ENCODE measurements around the gene NSMCE1.
"Not testable (repeated sequence)": the region's sequence is repeated elsewhere in the genome, so short reads cannot be mapped to it uniquely, and the experiment has no call there.

The NSMCE1 gene

DNA sequence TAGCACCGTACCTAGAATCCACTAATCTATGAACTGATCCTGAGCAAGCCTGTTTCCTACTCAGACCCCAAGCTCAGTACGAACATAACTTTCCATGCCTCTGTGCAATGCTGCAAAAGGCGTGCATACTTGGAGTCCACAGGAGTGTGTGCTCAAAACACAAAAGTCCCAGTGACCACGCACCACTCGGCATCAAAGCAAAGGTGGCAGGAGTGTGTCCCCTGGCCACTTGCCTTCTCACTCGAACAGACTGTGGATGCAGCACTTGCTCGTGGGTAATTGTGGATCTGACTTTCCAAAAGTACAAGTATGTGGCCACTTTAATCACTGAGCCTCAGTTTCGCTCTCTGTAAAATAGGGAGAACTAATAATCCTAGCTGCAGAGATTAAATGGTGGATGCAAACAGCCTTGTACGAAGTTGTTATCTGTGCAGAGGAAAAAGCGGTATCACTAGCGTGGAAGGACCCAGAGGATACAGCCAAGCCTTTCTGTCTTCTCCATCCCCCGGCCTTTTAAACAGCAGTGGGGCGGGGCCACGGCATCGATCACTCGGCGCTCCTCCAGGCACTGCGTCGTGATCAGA is 65.6 kb downstream of the NSMCE1 start:
- TF ChIP-seq, protein P1, sequence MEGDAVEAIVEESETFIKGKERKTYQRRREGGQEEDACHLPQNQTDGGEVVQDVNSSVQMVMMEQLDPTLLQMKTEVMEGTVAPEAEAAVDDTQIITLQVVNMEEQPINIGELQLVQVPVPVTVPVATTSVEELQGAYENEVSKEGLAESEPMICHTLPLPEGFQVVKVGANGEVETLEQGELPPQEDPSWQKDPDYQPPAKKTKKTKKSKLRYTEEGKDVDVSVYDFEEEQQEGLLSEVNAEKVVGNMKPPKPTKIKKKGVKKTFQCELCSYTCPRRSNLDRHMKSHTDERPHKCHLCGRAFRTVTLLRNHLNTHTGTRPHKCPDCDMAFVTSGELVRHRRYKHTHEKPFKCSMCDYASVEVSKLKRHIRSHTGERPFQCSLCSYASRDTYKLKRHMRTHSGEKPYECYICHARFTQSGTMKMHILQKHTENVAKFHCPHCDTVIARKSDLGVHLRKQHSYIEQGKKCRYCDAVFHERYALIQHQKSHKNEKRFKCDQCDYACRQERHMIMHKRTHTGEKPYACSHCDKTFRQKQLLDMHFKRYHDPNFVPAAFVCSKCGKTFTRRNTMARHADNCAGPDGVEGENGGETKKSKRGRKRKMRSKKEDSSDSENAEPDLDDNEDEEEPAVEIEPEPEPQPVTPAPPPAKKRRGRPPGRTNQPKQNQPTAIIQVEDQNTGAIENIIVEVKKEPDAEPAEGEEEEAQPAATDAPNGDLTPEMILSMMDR (conservative IDR thresholded peaks at IDR 0.05; ENCODE audit: control insufficient read depth, insufficient read depth, low read depth, low read length), result no peak
- peak; percentile 89 for DNase-seq (ENCODE audit: low read depth)
- peak overlapping the region; percentile 87 for H3K4me3 ChIP-seq (ENCODE audit: control insufficient read depth, low read depth, low read length)

DNA sequence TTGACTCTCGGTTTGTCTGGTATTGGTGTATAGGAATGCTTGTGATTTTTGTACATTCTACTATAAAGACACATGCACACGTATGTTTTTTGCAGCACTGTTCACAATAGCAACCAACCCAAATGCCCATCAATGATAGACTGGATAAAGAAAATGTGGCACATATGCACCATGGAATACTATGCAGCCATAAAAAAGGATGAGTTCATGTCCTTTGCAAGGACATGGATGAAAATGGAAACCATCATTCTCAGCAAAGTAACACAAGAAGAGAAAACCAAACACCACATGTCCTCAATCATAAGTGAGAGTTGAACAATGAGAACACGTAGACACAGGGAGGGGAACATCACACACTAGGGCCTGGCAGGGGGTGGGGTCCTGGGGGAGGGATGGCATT is 67.7 kb downstream of the NSMCE1 start:
- DNase-seq (ENCODE audit: low read depth); H3K4me3 ChIP-seq (ENCODE audit: control insufficient read depth, low read depth, low read length): not testable (repeated sequence)

DNA sequence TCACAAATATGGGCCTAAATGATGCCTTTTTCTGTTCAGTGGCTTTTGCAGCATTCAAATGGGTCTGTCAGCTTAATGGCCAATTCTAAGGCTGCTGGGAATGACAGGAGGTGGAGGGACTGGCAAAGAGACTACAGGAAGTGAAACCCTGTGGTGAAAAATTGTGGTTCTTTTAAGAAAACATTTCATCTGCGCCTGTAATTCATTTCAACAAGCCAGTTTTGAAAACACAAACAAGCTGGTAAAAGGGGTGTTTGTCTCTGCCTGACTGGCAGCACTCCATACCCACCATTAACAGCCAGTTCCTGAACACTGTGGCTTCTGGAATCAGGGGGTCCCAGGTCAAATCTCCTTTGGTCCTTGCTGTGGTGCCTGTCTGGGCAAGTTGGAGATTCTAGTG is 68.8 kb downstream of the NSMCE1 start:
- no peak overlapping the region for H3K4me3 ChIP-seq (ENCODE audit: control insufficient read depth, low read depth, low read length)
- DNase-seq (ENCODE audit: low read depth), result no peak
- TF ChIP-seq, protein P1 (conservative IDR thresholded peaks at IDR 0.05; ENCODE audit: control insufficient read depth, insufficient read depth, low read depth, low read length), result no peak

DNA sequence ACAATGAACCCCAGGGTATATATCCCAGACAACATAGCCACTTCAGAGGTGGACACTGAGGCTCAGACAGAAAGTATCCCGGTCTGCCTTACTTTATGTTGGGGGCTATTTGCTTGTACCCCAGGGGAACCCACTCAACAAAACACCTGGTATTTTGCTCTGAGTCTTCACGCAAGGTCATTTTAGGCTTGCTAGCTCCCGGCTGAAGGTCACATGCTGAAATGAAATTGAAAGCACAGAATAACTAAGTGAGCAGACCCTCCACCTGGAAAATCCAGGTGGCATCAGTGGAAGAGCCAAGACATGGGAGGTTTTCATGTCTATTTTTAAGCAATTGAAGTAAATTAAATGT is 69.4 kb downstream of the NSMCE1 start:
- H3K4me3 ChIP-seq (ENCODE audit: control insufficient read depth, low read depth, low read length), result no peak overlapping the region

DNA sequence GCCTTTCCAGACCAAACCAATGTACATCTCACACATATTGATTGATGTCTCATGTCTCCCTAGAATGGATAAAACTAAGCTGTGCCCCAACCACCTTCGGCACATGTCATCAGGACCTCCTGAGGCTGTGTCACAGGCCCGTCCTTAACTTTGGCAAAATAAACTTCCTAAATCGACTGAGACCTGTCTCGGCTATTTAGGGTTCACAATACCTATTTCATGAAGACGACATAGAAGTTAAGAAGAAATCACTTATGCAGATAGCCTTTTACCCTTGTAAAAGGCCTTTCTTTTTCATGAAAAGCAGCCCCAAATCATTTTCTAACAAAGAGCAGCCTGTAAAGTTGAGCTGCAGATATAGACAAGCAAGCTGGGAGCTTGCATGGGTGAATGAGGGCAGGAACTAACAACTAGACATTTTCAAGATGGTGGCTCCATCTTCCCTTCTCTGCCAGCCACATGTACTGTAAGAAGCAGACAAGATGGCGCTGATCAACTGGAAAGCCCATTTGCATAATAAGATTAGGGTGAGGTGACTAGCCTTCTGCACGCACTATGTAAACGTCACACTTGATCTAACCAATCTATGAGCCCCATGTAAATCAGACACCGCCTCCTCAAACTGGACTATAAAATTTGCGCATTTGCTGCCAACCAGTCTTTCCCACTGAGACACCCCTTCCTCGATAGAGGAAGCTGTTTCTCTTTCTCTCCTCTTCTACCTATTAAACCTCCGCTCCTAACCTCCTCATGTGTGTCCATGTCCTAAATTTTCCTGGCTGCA is 69.9 kb downstream of the NSMCE1 start:
- H3K4me3 ChIP-seq (ENCODE audit: control insufficient read depth, low read depth, low read length), result no peak overlapping the region
- no peak for DNase-seq (ENCODE audit: low read depth)
- TF ChIP-seq, protein P1 (conservative IDR thresholded peaks at IDR 0.05; ENCODE audit: control insufficient read depth, insufficient read depth, low read depth, low read length), result no peak

More for the DNA sequence above, 69.4 kb downstream of the NSMCE1 start:
- DNase-seq (ENCODE audit: low read depth), result no peak
- TF ChIP-seq, protein P1 (conservative IDR thresholded peaks at IDR 0.05; ENCODE audit: control insufficient read depth, insufficient read depth, low read depth, low read length), result no peak

DNA sequence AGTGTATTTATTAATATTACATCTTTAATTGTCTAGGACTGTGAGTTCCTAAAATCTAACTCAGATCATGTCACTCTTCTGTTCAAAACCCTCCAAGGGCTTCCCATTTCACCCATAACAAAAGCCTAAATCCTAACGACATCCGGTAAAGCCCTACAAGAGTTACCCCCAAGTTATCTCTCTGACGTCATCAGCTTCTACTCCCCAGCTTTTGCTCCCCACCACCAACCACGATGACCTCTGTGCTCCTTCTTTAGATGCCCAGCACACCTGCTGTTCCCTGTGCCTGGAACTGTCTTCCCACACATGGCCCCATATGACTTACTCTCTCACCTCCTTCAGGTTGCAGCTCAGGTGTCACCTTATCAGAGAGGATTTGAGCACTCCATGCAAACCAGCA is 71.6 kb downstream of the NSMCE1 start:
- TF ChIP-seq, protein P1 (conservative IDR thresholded peaks at IDR 0.05; ENCODE audit: control insufficient read depth, insufficient read depth, low read depth, low read length), result no peak
- no peak for DNase-seq (ENCODE audit: low read depth)
- H3K4me3 ChIP-seq (ENCODE audit: control insufficient read depth, low read depth, low read length), result no peak overlapping the region

DNA sequence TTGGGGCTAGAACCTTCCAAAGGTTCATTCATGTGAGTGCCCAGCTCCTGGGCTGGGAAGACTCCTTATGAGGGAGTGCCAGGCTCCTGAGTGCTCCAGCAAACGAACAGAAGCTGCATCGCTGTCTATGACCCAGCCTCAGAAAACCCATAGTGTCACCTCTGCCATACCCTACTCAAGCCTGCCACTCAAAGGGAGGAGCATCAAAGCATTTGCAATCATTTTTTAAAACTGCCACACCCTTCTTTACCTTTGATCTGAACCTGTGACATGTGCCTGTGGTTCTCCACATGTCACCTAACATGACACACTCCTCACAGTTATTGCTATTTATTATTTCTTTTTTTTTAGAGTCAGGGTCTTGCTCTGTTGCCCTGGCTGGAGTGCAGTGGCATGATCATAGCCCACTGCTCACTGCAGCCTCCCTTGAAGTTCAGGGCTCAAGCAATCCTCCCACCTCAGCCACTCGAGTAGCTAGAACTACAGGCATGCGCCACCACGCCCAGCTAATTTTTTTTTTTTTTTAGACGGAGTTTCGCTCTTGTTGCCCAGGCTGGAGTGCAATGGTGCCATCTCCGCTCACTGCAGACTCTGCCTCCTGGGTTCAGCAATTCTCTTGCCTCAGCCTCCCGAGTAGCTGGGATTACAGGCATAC is 72.5 kb downstream of the NSMCE1 start:
- no peak for DNase-seq (ENCODE audit: low read depth)
- TF ChIP-seq, protein P1 (conservative IDR thresholded peaks at IDR 0.05; ENCODE audit: control insufficient read depth, insufficient read depth, low read depth, low read length), result no peak
- no peak overlapping the region for H3K4me3 ChIP-seq (ENCODE audit: control insufficient read depth, low read depth, low read length)

Measured in fibroblast of mammary gland (primary cell).